Large intestine (tissue), 3 donors: Measurements from ENCODE around the gene CCDC127. TPM values are rescaled to one million over a fixed set of nuclear protein-coding genes. Genes with fewer than 3 reads are reported as not detected.

Experiments used
- DNase-seq, 2 donors: peaks; one replicate each; pipeline versions ENCODE4 v3.0.0 to v3.0.0-alpha.2; 2013
- H3K27ac ChIP-seq: one replicate; pipeline ENCODE4 v1.5.1; 2013; ENCODE audit warnings: low read length
- H3K27me3 ChIP-seq: 2 replicates; pipeline ENCODE4 v1.6.1; 2013; ENCODE audit warnings: low read length; ENCODE audit not compliant: control insufficient read depth, insufficient read depth
- H3K36me3 ChIP-seq: 2 replicates; pipeline ENCODE4 v1.6.1; 2013; ENCODE audit warnings: low read length; ENCODE audit not compliant: control insufficient read depth, insufficient read depth
- H3K4me1 ChIP-seq: one replicate; pipeline ENCODE4 v1.6.1; 2013; ENCODE audit warnings: low read length; ENCODE audit not compliant: control insufficient read depth, insufficient read depth
- H3K4me3 ChIP-seq: one replicate; pipeline ENCODE4 v1.5.1; 2013; ENCODE audit warnings: low read length
- H3K9me3 ChIP-seq: one replicate; pipeline ENCODE4 v1.6.1; 2013; ENCODE audit warnings: mild to moderate bottlenecking, low read depth, low read length, moderate library complexity; ENCODE audit not compliant: control insufficient read depth
- WGBS: methylation state at CpG from one replicate; pipeline ENCODE4 v1.1.5; 2013; ENCODE audit warnings: low lambda C conversion rate; ENCODE audit not compliant: insufficient coverage; 5-methylcytosine and 5-hydroxymethylcytosine counted together
- polyA plus RNA-seq: library from polyadenylated mRNA; unstranded; fragments of 120-200 nt; gene quantifications from one replicate; pipeline ENCODE4 v1.2.1, GENCODE V29; 2013

Gene CCDC127
- polyA plus RNA-seq, 1 donor, result 6.9 TPM

- no peaks in the 10 kb centered on the region for H3K27me3 ChIP-seq
- H3K4me3 ChIP-seq, result no peak overlapping the region
- no peak for DNase-seq
- no peak overlapping the region for H3K27ac ChIP-seq
- no CpG with 5 or more reads among the region's 22 CpGs for WGBS
- H3K4me1 ChIP-seq, result no peaks in the 10 kb centered on the region
- no peaks in the 10 kb centered on the region for H3K9me3 ChIP-seq
- no peaks in the 10 kb centered on the region for H3K36me3 ChIP-seq
Observed at GRCh38 chr5:181566-181965, 36.4 kb downstream of the CCDC127 start.

- H3K27me3 ChIP-seq, result no peaks in the 10 kb centered on the region
- H3K4me1 ChIP-seq, result no peaks in the 10 kb centered on the region
- H3K27ac ChIP-seq, result no peak overlapping the region
- H3K36me3 ChIP-seq, result no peaks in the 10 kb centered on the region
- no peaks in the 10 kb centered on the region for H3K9me3 ChIP-seq
- no peak for DNase-seq
- no peak overlapping the region for H3K4me3 ChIP-seq
- WGBS, result no CpG with 5 or more reads among the region's 9 CpGs
Observed at GRCh38 chr5:181160-181559, 36.8 kb downstream of the CCDC127 start.

- H3K4me1 ChIP-seq, result no peaks in the 10 kb centered on the region
- no peak for DNase-seq
- H3K9me3 ChIP-seq, result no peaks in the 10 kb centered on the region
- no peaks in the 10 kb centered on the region for H3K36me3 ChIP-seq
- no CpG with 5 or more reads among the region's 13 CpGs for WGBS
- no peak overlapping the region for H3K4me3 ChIP-seq
- H3K27ac ChIP-seq, result no peak overlapping the region
- no peaks in the 10 kb centered on the region for H3K27me3 ChIP-seq
Observed at GRCh38 chr5:180286-180918, 37.6 kb downstream of the CCDC127 start.

- Histone ChIP-seq H3K27me3 (no peaks in the 10 kb centered on the region), H3K36me3 (no peaks in the 10 kb centered on the region), H3K4me1 (no peaks in the 10 kb centered on the region), H3K4me3 (no peak overlapping the region), H3K9me3 (no peaks in the 10 kb centered on the region), H3K27ac (no peak overlapping the region)
- DNase-seq, result no peak
- 100% methylated on average over 3 of the region's 9 CpGs for WGBS
Observed at GRCh38 chr5:179401-179800, 38.6 kb downstream of the CCDC127 start.

- Histone ChIP-seq H3K36me3 (no peaks in the 10 kb centered on the region), H3K27me3 (no peaks in the 10 kb centered on the region), H3K27ac (no peak overlapping the region), H3K9me3 (no peaks in the 10 kb centered on the region), H3K4me1 (no peaks in the 10 kb centered on the region), H3K4me3 (no peak overlapping the region)
- no peak for DNase-seq
- 90% methylated on average over 2 of the region's 5 CpGs for WGBS
Observed at GRCh38 chr5:178110-178509, 39.8 kb downstream of the CCDC127 start.

- H3K27ac ChIP-seq, result no peak overlapping the region
Observed at GRCh38 chr5:176296-176823, 41.6 kb downstream of the CCDC127 start.

GRCh38 chr5:174876-175465, 43.0 kb downstream of the CCDC127 start:
- Histone ChIP-seq H3K4me1 (no peaks in the 10 kb centered on the region), H3K9me3 (no peaks in the 10 kb centered on the region), H3K36me3 (no peaks in the 10 kb centered on the region), H3K27me3 (no peaks in the 10 kb centered on the region), H3K4me3 (no peak overlapping the region), H3K27ac (no peak overlapping the region)
- no peak for DNase-seq
- WGBS, result no CpG with 5 or more reads among the region's 16 CpGs

More at GRCh38 chr5:176296-176823, 41.6 kb downstream of the CCDC127 start:
- Histone ChIP-seq H3K4me1 (no peaks in the 10 kb centered on the region), H3K27me3 (no peaks in the 10 kb centered on the region), H3K9me3 (no peaks in the 10 kb centered on the region), H3K4me3 (no peak overlapping the region), H3K36me3 (no peaks in the 10 kb centered on the region)
- no peak for DNase-seq
- no CpG with 5 or more reads among the region's 11 CpGs for WGBS

- 100% methylated on average over 1 of the region's 5 CpGs for WGBS
- Histone ChIP-seq H3K4me3 (no peak overlapping the region), H3K27ac (no peak overlapping the region), H3K9me3 (no peaks in the 10 kb centered on the region), H3K4me1 (no peaks in the 10 kb centered on the region), H3K36me3 (no peaks in the 10 kb centered on the region), H3K27me3 (no peaks in the 10 kb centered on the region)
- no peak for DNase-seq
Observed at GRCh38 chr5:174291-174600, 43.7 kb downstream of the CCDC127 start.

- WGBS, result 100% methylated on average over 1 of the region's 22 CpGs
- H3K9me3 ChIP-seq, result no peaks in the 10 kb centered on the region
- H3K4me1 ChIP-seq, result no peaks in the 10 kb centered on the region
- H3K27ac ChIP-seq, result no peak overlapping the region
- no peaks in the 10 kb centered on the region for H3K36me3 ChIP-seq
- no peak for DNase-seq
- no peak overlapping the region for H3K4me3 ChIP-seq
- H3K27me3 ChIP-seq, result no peaks in the 10 kb centered on the region
Observed at GRCh38 chr5:173392-174290, 44.3 kb downstream of the CCDC127 start.

GRCh38 chr5:172841-173251, 45.1 kb downstream of the CCDC127 start:
- Histone ChIP-seq H3K27me3 (no peaks in the 10 kb centered on the region), H3K27ac (no peak overlapping the region), H3K9me3 (no peaks in the 10 kb centered on the region), H3K36me3 (no peaks in the 10 kb centered on the region), H3K4me1 (no peaks in the 10 kb centered on the region), H3K4me3 (no peak overlapping the region)
- DNase-seq, result no peak
- no CpG with 5 or more reads among the region's 17 CpGs for WGBS
